Suppressor macrophage treated with lipopolysaccharide for 1 hour (primary cell): ENCODE data around the gene MAST3.

Experiments used
- DNase-seq, 3 donors: peaks; one replicate each; pipeline ENCODE4 v3.0.0-alpha.2; 2020 to 2022

MAST3 gene

DNA sequence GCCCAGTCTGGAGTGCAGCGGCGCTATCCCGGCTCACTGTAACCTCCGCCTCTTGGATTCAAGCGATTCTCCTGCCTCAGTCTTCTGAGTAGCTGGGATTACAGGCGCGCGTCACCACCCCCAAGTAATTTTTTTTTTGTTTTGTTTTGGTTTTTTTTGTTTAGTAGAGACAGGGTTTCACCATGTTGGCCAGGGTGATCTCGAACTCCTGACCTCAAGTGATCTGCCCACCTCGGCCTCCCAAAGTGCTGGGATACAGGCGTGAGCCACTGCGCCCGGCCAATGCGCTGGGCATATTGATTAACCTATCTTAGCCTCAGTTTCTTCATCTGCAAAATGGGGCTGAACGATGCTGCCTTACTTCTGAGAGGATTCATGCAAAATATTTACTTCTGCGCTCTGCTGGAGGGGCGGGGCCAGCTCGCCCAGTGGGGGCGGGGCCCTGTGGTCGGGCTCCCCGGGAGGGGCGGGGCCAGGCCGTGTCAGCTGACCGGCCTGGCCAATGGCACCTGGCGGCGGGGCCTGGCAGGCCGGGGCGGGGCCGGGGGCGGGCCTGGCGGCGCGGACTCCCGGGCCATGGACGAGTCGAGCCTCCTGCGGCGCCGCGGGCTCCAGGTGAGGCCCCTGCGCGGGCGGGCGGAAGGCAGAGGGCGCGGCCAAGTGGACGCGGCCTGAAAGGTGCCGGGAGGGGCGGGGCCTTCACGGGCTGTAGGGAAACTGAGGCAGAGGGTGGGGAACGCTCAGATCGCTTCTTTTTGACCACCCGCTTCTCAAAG is at the start of gene MAST3:
MAST3 (plus strand) TSS at position 562 of the 776 bp plus-strand sequence; CDS start at position 577, 15 bp downstream.
- peak; percentile 92 to 99 (median 97) for DNase-seq

DNA sequence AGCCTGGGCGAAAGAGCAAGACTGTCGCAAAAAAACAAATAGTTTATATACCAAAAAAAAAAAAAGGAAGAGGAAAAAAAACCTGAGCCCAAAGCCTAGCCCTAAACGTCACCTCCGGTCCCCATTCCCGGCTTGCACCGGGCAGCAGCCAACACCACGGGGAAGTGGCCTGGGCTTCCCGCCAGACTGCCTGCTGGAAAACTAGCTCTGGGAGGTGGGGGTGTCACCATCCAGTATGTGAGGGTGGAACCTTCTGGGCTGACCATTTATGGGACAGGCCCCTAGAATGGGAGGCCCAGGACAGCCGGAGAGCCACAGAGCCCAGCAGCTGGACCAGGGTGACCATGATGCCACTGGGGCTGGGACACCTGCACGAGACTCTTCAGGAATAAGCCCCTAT is 48.2 kb upstream of the MAST3 start:
- DNase-seq, result peak; percentile 31 to 81 (median 60)

DNA sequence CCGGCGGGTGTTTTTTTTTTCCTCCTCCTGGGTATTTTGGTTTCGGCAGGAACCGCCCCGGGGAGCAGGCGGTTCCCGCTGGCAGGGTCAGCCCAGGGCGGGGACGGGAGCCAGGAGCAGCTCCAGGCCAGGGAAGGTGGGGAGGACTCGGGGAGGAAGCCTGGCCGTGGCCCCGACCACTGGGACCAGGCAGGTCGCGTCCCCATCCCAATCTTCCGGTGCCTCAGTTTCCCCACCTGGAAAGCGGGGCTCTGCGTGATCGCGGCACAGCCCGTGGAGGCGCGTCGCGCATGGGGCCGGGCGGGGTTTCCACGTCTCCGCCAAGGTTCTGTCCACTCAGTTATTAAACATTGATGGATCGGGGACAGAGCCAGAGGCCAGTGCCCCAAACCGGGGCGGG is 45.7 kb upstream of the MAST3 start:
- DNase-seq, result no peak

DNA sequence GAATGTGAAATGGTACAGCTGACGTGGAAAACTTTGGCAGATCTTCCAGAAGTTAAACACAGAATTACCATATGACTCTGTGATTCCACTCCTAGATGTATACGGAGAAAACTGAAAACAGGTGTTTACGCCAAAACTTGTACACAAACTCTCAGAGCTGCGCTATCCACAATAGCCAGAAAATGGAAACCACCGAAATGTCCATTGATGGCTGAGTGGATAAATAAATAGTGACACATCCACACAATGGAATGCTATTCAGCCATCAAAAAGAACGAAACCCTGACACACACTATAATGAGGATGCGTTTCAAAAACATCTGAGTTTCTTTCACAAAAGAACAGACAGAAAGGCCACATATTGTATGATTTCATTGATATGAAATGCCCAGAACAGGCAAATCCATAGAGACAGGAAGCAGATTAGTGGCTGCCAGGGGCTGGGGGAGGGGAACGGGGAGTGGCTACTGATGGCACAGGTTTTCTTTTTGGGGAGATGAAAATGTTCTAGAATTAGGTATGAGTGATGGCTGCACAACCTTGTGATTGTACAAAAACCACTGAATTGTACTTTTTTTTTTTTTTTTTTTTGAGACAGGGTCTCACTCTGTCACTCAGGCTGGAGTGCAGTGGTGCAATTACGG is 43.9 kb upstream of the MAST3 start:
- no peak for DNase-seq

DNA sequence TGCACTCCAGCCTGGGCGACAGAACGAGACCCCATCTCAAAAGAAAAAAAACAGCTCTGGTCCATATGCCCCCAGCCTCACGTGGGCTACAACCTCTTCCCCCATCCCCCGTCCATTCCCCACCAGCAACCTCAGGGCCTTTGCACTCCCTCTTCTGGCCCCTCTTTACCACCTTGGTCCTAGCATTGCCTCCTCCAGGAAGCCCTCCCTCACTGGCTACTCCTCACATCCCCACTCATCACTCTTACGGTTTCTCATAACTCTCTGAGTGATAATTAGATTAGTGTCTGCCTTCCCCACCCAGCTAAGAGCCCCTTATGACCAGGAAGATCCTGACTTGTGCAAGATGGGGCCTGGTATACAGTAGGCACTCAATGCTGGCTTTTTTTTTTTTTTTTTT is 41.6 kb upstream of the MAST3 start:
- DNase-seq, result no peak

DNA sequence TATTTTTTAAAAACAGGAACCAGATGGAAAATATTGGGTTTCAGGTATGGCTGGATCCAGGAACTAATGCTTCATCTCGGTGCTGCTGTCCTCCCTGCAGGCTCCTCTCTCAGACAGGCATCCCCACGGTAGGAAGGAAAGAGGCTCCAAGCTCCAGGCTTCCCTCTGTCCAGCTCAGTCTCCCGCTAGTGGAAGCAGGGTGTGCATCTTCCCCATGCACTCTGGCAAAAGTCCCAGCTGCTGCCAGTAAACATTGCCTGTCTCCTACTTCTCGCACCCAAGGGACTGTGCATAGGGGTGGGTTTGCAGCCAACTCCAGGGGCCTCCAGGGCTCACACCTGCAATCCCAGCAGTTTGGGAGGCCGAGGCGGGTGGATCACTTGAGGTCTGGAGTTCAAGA is 40.0 kb upstream of the MAST3 start:
- no peak for DNase-seq

DNA sequence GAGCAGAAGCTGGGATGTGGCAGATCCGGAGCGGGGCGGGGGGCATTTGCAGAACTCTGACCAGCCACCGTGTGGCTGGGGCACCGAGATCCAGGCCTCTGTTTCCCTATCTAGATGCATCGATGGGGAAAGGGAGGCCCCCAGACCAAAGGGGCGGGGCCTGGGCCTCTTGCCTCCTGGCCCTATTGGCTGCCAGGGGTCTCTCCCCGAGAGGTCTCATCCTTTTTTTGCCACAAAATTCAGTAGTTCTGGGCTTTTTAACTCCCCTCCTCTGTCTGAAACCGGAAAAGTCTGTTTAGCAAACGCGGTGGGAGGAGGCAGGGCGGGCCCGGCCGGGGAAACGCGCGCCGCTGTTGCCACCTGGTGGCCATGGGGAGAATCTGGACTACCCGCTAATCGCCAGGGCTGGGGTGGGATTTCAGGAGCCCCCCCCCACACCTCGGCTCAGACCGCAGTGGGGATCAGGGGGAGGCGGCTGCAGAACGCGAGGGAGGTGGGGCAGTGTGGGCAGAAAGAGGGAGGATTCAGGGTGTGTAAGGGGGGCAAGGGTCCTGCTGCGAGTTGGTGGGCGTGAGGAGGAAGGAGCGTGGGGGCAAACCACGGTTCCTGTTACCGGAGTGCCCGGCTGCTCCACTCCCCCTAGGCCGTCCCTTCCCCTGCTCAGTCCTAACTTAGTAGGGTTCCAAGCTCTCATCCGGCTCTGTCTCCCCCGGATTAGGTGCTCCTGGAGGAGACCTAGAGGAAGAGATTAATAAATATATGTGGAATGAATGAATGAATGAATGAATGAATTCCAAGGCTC is 39.2 kb upstream of the MAST3 start:
- peak; percentile 78 to 91 (median 84) for DNase-seq

DNA sequence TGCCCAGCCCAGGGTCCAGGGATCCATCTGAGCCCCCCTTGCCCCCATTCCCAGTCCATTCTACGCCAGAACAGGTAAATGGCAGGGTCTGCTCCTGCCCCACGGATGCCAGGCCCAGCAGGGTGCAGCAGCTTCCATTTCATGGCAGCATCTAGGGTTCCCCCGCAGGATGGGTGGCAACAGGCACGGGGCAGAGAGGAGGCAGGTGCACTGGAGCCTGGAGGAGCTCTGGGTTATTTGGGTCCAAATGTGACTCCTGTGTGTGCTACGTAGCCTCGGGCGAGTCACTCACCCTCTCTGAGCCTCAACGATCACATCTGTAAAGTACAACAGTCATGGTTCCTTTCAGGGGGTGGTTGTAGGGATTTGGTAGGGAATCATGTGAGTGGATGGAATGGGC is 38.3 kb upstream of the MAST3 start:
- no peak for DNase-seq

DNA sequence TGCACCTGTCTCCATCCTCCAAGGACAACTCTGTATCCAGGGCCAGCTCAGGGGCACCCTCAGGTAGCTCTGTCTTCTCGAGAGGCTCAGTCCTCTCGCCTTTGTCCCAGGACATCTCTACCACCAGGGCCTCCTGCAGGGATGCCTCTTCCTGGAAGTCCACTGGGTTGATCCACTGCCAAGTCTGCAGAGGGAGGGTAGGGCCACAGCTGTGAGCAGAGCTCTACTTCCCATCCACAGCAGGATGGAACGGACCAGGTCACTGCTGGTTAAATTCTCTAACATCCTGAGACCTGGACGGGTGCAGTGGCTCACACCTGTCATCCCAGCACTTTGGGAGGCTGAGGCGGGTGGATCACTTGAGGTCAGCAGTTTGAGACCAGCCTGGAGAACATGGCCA is 37.7 kb upstream of the MAST3 start:
- no peak for DNase-seq

DNA sequence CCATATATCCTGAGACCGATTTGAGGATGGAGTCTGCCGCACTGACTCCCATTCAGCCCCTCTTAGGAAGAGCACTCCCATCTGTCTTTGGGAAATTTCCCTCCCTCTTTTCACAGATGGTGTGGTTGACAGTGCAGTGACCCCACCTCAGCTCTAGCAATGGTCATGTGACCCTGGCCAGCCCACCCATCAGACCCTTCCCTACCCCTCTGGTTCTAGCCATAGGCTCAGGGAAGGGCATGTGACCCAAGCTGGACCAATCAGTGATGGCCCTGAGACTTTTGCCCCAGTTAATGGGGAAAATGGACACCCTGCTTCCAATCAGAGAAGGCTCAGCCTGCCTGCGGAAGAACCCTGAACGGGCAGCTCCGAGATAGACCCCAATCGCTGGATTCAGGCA is 37.1 kb upstream of the MAST3 start:
- no peak for DNase-seq

DNA sequence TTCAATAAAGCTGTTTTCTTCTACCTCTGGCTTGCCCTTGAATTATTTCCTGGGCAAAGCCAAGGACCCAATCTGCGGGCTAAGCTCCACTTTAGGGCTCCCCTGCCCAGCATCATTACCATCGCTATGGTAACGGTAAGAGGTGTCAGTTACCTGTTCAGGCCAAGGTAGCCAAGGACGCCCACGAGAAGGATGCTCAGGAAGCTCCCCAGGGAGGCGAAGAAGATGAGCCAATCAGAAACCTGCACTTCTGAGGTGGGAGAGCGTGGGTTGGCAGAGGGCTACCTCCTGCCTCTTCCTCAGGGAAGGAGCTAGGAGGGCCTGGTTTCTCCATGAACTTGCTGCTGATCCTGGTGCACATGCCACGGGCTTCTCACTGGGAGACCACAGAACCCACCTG is 35.5 kb upstream of the MAST3 start:
- no peak for DNase-seq

DNA sequence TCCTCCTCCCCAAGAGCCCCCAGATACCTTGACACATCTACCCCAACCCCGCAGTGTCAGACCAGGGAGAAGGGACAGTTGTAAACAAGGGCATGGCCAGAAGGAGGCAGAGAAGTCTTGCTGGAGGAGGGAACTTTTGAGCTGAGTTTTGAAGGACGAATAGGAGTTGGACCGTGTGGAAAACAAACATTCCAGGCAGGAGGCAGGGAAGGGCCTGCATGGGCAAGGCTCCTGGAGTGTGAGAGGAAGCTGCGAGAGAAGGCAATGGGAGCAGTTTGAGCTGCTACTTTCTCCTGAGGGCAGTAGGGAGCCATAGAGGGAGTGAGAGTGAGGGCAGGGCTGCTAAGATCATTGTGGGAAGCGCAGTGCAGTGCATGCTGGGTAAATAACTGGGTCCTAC is 34.1 kb upstream of the MAST3 start:
- DNase-seq, result peak in 2 of 3 donors; percentile 51 to 59

DNA sequence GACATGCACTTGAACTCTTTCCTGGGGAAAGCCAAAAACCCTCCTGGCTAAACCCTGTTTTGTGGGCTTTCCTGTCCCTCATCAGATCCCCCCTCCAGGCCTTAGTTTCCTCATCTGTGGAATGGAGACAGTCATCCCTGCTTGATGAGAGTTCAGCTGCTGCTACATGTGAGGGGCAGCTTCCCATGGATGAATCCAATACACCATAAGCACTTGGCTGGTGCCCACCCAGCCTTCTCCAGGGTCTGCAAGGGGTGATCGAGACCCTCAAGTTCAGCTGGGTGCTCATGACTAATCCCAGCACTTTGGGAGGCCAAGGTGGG is 32.4 kb upstream of the MAST3 start:
- no peak for DNase-seq

DNA sequence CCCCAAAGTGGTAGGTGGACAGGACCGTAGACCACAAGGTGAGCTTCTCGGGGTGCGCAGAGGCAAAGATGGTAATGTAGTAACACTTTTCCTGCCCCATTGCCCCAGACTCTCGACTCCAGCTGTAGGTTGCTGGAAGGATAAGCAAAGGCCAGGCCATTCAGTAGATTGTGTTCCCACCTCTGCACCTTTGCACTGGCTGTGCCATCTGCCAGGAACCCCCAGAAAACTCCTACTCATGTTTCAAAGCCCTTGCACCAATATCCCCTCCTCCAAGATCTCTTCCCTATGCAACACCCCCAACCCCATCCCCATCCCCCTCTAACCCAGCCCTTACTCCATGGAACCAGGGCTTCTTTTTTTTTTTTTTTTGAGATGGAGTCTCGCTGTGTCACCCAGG is 29.2 kb upstream of the MAST3 start:
- DNase-seq, result no peak

DNA sequence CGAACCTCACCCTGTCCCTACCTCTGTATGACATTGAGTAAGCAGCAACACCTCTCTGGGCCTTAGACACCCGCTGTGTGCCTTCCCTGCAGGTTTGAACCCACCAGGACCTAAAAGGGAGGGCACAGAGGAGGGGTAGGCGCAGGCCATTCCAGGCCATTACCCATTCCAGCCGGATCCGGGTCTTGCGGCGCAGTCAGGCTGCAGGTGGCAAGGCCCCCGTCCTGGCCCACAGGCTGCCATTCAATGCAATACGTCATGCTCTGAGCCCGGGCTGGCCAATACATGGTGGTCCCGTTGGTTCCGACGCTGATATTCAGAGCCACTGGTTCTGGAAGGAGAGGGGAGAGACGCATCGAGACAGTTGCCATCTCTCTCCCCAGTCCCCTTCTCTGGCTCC is 28.2 kb upstream of the MAST3 start:
- no peak for DNase-seq

DNA sequence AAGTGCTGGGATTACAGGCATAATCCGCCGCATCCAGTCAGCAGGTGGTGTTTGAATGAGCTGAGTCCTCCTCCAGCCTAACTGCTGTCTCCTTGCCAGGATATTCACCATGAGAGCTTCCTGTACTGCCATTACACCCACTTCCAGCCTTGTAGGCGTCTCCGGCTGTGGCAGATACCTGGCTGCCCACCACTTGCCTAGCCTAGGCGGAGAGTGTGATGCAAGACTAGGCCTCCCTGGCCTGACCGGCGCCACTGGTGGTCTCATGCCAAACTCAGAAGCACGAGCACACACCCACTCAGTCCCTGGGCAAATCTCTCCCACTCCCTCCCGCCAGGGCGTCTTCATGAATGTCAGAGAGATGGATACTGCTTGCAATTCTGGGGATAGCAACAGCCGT is 27.4 kb upstream of the MAST3 start:
- no peak for DNase-seq

DNA sequence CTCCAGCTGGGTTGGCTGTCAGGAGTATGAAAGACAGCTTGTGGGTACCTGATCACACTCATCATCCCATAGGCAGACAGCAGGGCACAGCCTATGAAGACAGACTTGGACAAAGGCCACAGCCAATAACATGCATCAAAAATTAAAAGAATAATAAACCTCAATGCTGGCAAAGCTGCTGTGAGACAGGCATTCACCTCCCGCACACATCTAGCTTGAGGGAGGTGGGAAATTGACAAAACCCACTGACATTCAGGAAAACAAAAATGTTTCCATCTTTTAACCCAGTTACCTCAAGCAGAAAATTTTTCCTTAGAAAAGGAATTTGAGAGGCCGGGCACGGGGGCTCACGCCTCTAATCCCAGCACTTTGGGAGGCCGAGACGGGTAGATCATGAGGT is 25.2 kb upstream of the MAST3 start:
- no peak for DNase-seq

DNA sequence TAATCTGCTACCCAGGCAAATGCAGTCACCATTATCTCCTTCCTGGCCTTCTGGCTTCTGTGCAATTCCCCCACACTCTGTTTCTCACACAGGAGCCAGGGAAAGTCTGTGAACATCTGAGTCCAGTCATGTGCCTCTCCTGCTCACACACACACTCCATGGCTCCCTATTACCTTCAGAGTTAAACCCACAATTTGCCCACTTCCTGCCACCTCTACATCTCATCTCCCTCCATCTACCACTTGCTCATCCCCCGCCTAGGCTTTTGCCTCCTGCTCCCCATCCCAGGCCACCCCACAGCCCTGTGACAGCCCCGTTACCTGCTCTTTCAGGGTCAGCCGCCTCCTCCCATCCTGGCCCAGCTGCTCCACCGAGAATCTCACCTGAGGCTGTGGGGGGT is 24.4 kb upstream of the MAST3 start:
- DNase-seq, result no peak

DNA sequence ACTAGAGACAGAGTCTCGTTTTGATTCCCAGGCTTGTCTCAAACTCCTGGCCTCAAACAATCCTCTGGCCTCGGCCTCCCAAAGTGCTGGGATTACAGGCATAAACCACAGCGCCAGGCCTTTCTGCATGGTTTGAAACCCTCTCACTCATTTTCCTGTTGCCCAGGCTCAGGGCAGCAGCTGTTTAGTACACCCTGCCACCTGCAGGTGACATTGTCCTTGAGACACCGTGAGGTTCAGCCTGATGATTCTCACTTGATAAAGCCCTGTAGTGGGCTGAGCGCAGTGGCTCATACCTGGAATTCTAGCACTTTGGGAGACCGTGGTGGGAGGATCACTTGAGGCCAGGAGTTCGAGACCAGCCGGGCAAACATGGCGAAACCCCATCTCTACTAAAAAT is 23.4 kb upstream of the MAST3 start:
- DNase-seq, result no peak

DNA sequence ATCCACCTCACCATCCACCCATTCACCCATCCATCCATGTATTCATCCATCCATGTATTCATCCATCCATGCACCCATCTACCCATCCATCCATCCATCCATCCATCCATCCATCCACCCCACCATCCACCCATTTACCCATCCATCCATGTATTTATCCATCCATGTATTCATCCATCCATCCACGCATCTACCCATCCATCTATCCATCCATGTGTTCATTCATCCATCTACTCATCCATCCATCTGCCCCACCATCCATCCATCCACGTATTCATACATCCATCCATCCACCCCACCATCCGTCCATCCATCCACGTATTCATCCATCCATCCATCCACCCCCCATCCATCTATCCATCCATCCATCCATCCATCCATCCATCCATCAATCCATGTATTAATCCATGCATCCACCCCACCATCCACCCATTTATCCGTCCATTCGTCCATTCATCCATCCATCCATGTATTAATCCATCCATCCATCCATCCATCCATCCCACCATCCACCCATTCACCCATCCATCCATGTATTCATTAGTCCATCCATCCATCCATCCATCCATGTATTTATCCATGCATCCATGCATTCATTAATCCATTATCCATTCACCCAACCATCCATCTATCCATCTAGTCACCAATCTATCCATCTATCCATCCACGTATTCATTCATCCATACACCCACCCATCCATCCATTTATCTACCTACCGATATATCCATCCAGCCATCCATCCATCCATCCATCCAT is 13.5 kb upstream of the MAST3 start:
- DNase-seq, result no peak

DNA sequence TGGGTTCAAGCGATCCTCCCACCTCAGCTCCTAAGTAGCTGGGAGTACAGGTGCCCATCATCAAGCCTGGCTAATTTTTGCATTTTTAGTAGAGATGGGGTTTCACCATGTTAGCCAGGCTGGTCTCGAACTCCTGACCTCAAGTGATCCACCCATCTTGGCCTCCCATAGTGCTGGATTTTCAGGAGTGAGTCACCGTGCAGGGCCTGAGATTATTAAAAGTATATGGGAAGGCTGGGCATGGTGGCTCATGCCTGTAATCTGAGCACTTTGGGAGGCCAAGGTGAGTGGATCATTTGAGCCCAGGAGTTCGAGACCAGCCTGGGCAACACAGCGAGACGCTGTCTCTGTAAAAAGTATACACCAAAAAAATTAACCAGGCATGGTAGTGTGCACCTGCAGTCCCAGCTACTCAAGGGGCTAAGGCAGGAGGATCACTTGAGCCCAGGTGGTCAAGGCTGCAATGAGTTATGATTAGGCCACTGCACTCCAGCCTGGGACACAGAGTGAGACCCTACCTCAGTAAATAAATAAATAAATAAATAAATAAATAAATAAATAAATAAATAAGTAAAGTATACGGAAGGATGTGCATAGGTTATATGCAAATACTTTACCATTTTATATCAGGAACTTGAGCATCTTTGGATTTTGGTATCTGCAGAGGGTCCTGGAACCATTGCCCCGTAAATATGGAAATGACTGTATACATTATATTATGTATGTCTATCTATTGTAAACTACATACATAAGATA is 11.7 kb upstream of the MAST3 start:
- DNase-seq, result no peak

DNA sequence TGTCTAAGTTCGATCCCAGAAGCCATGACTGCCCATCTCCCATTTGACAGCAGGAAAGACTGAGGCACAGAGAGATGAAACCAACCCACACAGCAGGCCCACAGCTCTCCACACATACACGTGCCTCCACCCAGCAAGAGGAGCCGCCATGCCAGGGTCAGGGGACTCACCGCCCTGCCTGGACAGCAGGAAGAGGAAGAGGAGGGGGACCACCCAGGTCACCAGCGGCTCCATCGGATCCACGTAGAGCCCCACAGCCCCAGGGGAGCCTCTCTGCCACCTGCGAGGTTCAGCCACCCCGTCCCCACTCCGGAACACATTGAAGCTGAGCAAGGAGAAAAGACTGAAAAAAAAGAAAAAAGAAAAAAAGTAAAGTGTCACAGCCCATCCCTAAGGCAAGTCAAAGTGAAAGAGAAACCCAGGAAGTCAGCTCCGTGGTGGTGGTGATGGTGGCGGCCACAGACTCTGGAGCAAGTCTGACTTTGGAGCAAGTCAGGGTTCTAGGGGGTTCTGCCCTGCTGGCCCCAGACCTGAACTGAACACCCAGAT is 10.9 kb upstream of the MAST3 start, which contains the start of gene IL12RB1:
IL12RB1 (minus strand) TSS at position 345 of the 549 bp plus-strand sequence; CDS start at position 234, 111 bp downstream.
- DNase-seq, result peak; percentile 66 to 69 (median 67)
